H1 (cell line): ENCODE data around the gene STAM. TPM values are rescaled to one million over a fixed set of nuclear protein-coding genes. Genes with fewer than 3 reads are reported as not detected.

Experiments used
- CTCF ChIA-PET: fragments of 300-600 bp; sonication (Branson Sonifier 250); formaldehyde crosslinking; loops from one replicate; lab custom pipeline; 2021; ENCODE audit not compliant: partially characterized antibody; lab: Charles Lee
- POLR2A ChIA-PET: fragments of 300-600 bp; sonication (Branson Sonifier 250); formaldehyde crosslinking; loops from one replicate; lab custom pipeline; 2021; ENCODE audit warnings: inconsistent platforms; ENCODE audit not compliant: partially characterized antibody; lab: Charles Lee
- DNase-seq, 2 experiments: peaks; one replicate each; pipeline versions ENCODE4 v3.0.0 to v3.0.0-alpha.2; 2010 to 2022; ENCODE audit warnings: low spot score in 2 of 2, low read depth in 1 of 2, mixed read lengths in 1 of 2
- FAIRE-seq: peaks from 2 replicates; lab custom pipeline; 2011; peaks lifted over from hg19 to GRCh38; lab: Jason Lieb, UNC
- H2AFZ ChIP-seq: 2 replicates; pipeline ENCODE4 v1.8.1; 2012; ENCODE audit warnings: low read length, inconsistent platforms
- H2AK5ac ChIP-seq: 2 replicates; pipeline ENCODE4 v1.6.1; 2013; ENCODE audit warnings: low read depth, low read length
- H2BK120ac ChIP-seq: replicated peaks from 2 replicates; pipeline ENCODE3; 2013; ENCODE audit warnings: low read depth, low read length, inconsistent platforms
- H2BK12ac ChIP-seq: 2 replicates; pipeline ENCODE4 v1.6.1; 2013; ENCODE audit warnings: low read depth, low read length
- H2BK15ac ChIP-seq: 2 replicates; pipeline ENCODE4 v1.6.1; 2013; ENCODE audit warnings: low read length
- H2BK20ac ChIP-seq: 2 replicates; pipeline ENCODE4 v1.6.1; 2013; ENCODE audit warnings: low read length
- H2BK5ac ChIP-seq: 2 replicates; pipeline ENCODE4 v1.6.1; 2013; ENCODE audit warnings: low read depth, low read length
- H3K14ac ChIP-seq: 2 replicates; pipeline ENCODE4 v1.6.1; 2013; ENCODE audit warnings: inconsistent platforms; ENCODE audit not compliant: insufficient read length
- H3K18ac ChIP-seq: 2 replicates; pipeline ENCODE4 v1.6.1; 2013; ENCODE audit warnings: low read length; ENCODE audit errors: extremely low read depth
- H3K23ac ChIP-seq: 2 replicates; pipeline ENCODE4 v1.6.1; 2013; ENCODE audit warnings: inconsistent platforms; ENCODE audit not compliant: insufficient read length
- H3K23me2 ChIP-seq: 2 replicates; pipeline ENCODE4 v1.6.1; 2013; ENCODE audit warnings: low read depth, low read length
- H3K27ac ChIP-seq: 2 replicates; pipeline ENCODE4 v1.6.1; 2011; ENCODE audit warnings: low read depth, low read length, inconsistent platforms
- H3K27me3 ChIP-seq, 4 experiments: replicated peaks in 1 of 4; 1 replicate in 1 of 4; 2 replicates in 3 of 4; pipeline versions ENCODE4 v1.6.1 to v1.8.1; 2011 to 2013; ENCODE audit warnings: low read length in 3 of 4, mild to moderate bottlenecking in 3 of 4, inconsistent platforms in 2 of 4, mixed read lengths in 2 of 4, moderate library complexity in 1 of 4; ENCODE audit not compliant: control insufficient read depth in 3 of 4, insufficient read depth in 3 of 4; ENCODE audit errors: extremely low read depth in 1 of 4
- H3K36me3 ChIP-seq, 4 experiments: 2 replicates each; pipeline versions ENCODE4 v1.6.1 to v1.8.1; 2011 to 2013; ENCODE audit warnings: mild to moderate bottlenecking in 4 of 4, low read length in 3 of 4, moderate library complexity in 2 of 4, control low read depth in 1 of 4, inconsistent platforms in 1 of 4; ENCODE audit not compliant: insufficient read depth in 4 of 4, control insufficient read depth in 2 of 4
- H3K4ac ChIP-seq: replicated peaks from 2 replicates; pipeline ENCODE3; 2013; ENCODE audit warnings: low read length, low read depth, mixed read lengths, inconsistent platforms; ENCODE audit not compliant: insufficient read length
- H3K4me1 ChIP-seq, 4 experiments: replicated peaks in 1 of 4; 1 replicate in 1 of 4; 2 replicates in 3 of 4; pipeline versions ENCODE4 v1.6.1 to v1.8.1; 2011 to 2013; ENCODE audit warnings: low read length in 3 of 4, inconsistent platforms in 2 of 4, mixed read lengths in 1 of 4; ENCODE audit not compliant: insufficient read depth in 4 of 4, control insufficient read depth in 3 of 4
- H3K4me2 ChIP-seq, 2 experiments: 2 replicates each; pipeline versions ENCODE4 v1.6.1 to v1.8.1; 2011 to 2013; ENCODE audit warnings: low read depth in 2 of 2, low read length in 2 of 2, control low read depth in 1 of 2, inconsistent platforms in 1 of 2, mild to moderate bottlenecking in 1 of 2; ENCODE audit not compliant: insufficient read depth in 1 of 2
- H3K4me3 ChIP-seq, 4 experiments: fragments of 200-600, 300-600 bp in 1 of 4; sonication (generic), shearing (Covaris generic), sonication (Bioruptor Twin) in 1 of 4; 2 replicates each; pipeline versions ENCODE4 v1.5.1 to v1.8.1; 2011 to 2016; ENCODE audit warnings: low read length in 4 of 4, low read depth in 3 of 4, control low read depth in 2 of 4, inconsistent platforms in 2 of 4, mild to moderate bottlenecking in 2 of 4, mixed read lengths in 1 of 4, moderate library complexity in 1 of 4; ENCODE audit not compliant: insufficient read depth in 2 of 4; ENCODE audit errors: extremely low read depth in 1 of 4
- H3K56ac ChIP-seq: replicated peaks from 2 replicates; pipeline ENCODE3; 2013; ENCODE audit warnings: low read depth, mild to moderate bottlenecking, mixed read lengths, low read length, inconsistent platforms; ENCODE audit not compliant: insufficient read length
- H3K79me1 ChIP-seq: 2 replicates; pipeline ENCODE4 v1.6.1; 2013; ENCODE audit warnings: low read depth, low read length, control low read depth
- H3K79me2 ChIP-seq, 2 experiments: 2 replicates each; pipeline versions ENCODE4 v1.6.1 to v1.8.1; 2012 to 2013; ENCODE audit warnings: low read length in 2 of 2, mild to moderate bottlenecking in 2 of 2, inconsistent platforms in 1 of 2; ENCODE audit not compliant: insufficient read depth in 2 of 2, control insufficient read depth in 1 of 2
- H3K9ac ChIP-seq, 4 experiments: replicated peaks in 1 of 4; 1 replicate in 1 of 4; 2 replicates in 3 of 4; pipeline versions ENCODE4 v1.6.1 to v1.8.1; 2011 to 2013; ENCODE audit warnings: low read depth in 3 of 4, low read length in 3 of 4, control low read depth in 2 of 4, mild to moderate bottlenecking in 2 of 4, moderate library complexity in 2 of 4, inconsistent platforms in 1 of 4; ENCODE audit errors: extremely low read depth in 1 of 4
- H3K9me3 ChIP-seq, 2 experiments: 2 replicates each; pipeline versions ENCODE4 v1.6.1 to v1.8.1; 2012 to 2013; ENCODE audit warnings: mild to moderate bottlenecking in 2 of 2, moderate library complexity in 2 of 2, control low read depth in 1 of 2, inconsistent platforms in 1 of 2, low read depth in 1 of 2, low read length in 1 of 2, mixed read lengths in 1 of 2; ENCODE audit not compliant: insufficient read depth in 2 of 2
- H4K20me1 ChIP-seq, 2 experiments: replicated peaks in 1 of 2; 2 replicates each; pipeline versions ENCODE3 to v1.8.1; 2011 to 2013; ENCODE audit warnings: inconsistent platforms in 2 of 2, low read length in 2 of 2, mild to moderate bottlenecking in 1 of 2; ENCODE audit not compliant: insufficient read depth in 2 of 2, control insufficient read depth in 1 of 2
- H4K5ac ChIP-seq: 2 replicates; pipeline ENCODE4 v1.6.1; 2013; ENCODE audit warnings: low read length, low read depth, mixed read lengths, inconsistent platforms; ENCODE audit not compliant: insufficient read length
- H4K8ac ChIP-seq: 2 replicates; pipeline ENCODE4 v1.8.0; 2013; ENCODE audit warnings: mild to moderate bottlenecking, moderate library complexity, low read length, inconsistent platforms; ENCODE audit not compliant: insufficient read depth; ENCODE audit errors: extremely low read depth
- H4K91ac ChIP-seq: replicated peaks from 2 replicates; pipeline ENCODE3; 2013; ENCODE audit warnings: low read length, mixed read lengths, inconsistent platforms; ENCODE audit not compliant: insufficient read length
- ASH2L ChIP-seq: fragments of 200-600, 300-600 bp; sonication (generic); IDR thresholded peaks from one replicate; pipeline ENCODE4 v1.7.1; 2017; ENCODE audit warnings: low read length
- MAFK ChIP-seq: IDR thresholded peaks from 2 replicates; pipeline ENCODE4 v1.6.1; 2012; ENCODE audit warnings: low read depth, mild to moderate bottlenecking, improper control_type of control experiment, low read length
- RXRA ChIP-seq: IDR thresholded peaks from 2 replicates; pipeline ENCODE4 v1.6.1; 2011; ENCODE audit warnings: low read depth, mild to moderate bottlenecking, low read length, moderate library complexity; ENCODE audit not compliant: insufficient read depth
- SIRT6 ChIP-seq: IDR thresholded peaks from one replicate; pipeline ENCODE4 v1.7.1; 2012; ENCODE audit warnings: low read length, inconsistent platforms
- WGBS, 2 experiments: shearing (Covaris generic) in 1 of 2; methylation state at CpG; one replicate each; pipeline versions ENCODE4 v1.1.6 to v1.1.7; 2013 to 2015; ENCODE audit warnings: low lambda C conversion rate in 2 of 2, mixed read lengths in 2 of 2, inconsistent platforms in 1 of 2, low coverage in 1 of 2, missing lambda C conversion rate in 1 of 2; ENCODE audit not compliant: insufficient replicate concordance in 2 of 2, insufficient coverage in 1 of 2, insufficient read length in 1 of 2; ENCODE audit errors: extremely low coverage in 1 of 2, missing lambda C conversion rate in 1 of 2; 5-methylcytosine and 5-hydroxymethylcytosine counted together
- polyA plus RNA-seq, 7 experiments: library from polyadenylated mRNA; depleted of rRNA in 3 of 7; stranded (reverse) in 5 of 7; unstranded in 2 of 7; fragments of >200 nt in 5 of 7; fragments of 200-250 nt in 2 of 7; gene quantifications; 1 replicate in 5 of 7; 2 replicates in 1 of 7; 4 replicates in 1 of 7; pipeline versions ENCODE4 v1.2.1 to v1.2.3, GENCODE V29; 2011 to 2013; ENCODE audit warnings: missing spikeins in 2 of 7, mixed read lengths in 2 of 7
- total RNA-seq: library from RNA; stranded (reverse); fragmentation: NEBNext Ultra II Directional; extraction: Animal tissue kit (Norgen Biotek cat#: 25700); gene quantifications from 2 replicates; pipeline ENCODE4 v1.2.1, GENCODE V29; 2021
- TF ChIP-seq, protein P1 (sequence below): IDR thresholded peaks from 2 replicates; pipeline ENCODE4 v1.6.1; 2011; ENCODE audit warnings: low read depth, mild to moderate bottlenecking, low read length; ENCODE audit not compliant: insufficient read depth
- TF ChIP-seq, protein P2 (sequence below), 3 experiments: IDR thresholded peaks; 1 replicate in 2 of 3; 2 replicates in 1 of 3; pipeline versions ENCODE4 v1.5.1 to v1.6.1; 2011; ENCODE audit warnings: low read length in 3 of 3, mild to moderate bottlenecking in 3 of 3, inconsistent platforms in 2 of 3, low read depth in 1 of 3, moderate library complexity in 1 of 3; ENCODE audit not compliant: insufficient read depth in 1 of 3; ENCODE audit errors: control extremely low read depth in 1 of 3

STAM gene
- total and polyA plus RNA-seq, 2 of the 8 experiments (the other 6 are each of a cell fraction or from before 2014, with no cell fraction given), result 22.0 to 27.8 TPM

DNA sequence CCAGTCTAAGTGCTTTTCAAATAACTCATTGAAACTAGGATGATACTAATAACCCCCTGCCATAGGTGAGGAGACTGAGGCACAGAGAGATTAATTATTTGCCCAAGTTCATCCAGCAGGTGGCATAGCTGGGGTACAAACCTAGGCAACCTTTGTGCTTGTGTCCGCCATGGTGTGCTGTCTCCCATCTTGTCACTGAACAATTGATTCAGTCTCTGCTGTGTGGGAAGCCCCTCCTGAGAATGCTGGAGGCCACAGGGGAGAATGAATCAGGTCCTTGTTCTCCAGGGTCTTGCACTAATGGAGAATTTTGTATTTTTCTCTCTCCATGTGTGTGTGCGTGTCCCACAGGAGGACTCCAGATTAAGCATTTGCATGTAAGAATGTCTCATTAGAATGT is 92.3 kb downstream of the STAM start:
- H3K27ac ChIP-seq, result no peak overlapping the region
- no peaks in the 10 kb centered on the region for H3K36me3 ChIP-seq
- H4K91ac ChIP-seq, result no peak overlapping the region
- no peak overlapping the region for H3K14ac ChIP-seq
- 90% methylated on average over 2 of the region's 2 CpGs; no CpG with 5 or more reads in 1 of the 2 experiments for WGBS, 2 experiments
- ChIA-PET CTCF (interaction anchor here (0.8 to 2.0 kb wide), 15 partner anchors 8 to 480 kb away, joined by 3 to 7 read pairs (median 3); partner anchors contain the start of gene STAM), POLR2A (no interaction called here)
- no peak overlapping the region for H2BK20ac ChIP-seq
- no peak overlapping the region for H2BK12ac ChIP-seq
- no peak overlapping the region for H2AFZ ChIP-seq
- no peak overlapping the region for H3K4me3 ChIP-seq
- no peak for FAIRE-seq
- H3K4me1 ChIP-seq, result no peaks in the 10 kb centered on the region
- no peaks in the 10 kb centered on the region for H3K9me3 ChIP-seq
- H3K23ac ChIP-seq, result no peak overlapping the region
- no peaks in the 10 kb centered on the region for H3K79me2 ChIP-seq
- H3K79me1 ChIP-seq, result no peaks in the 10 kb centered on the region
- no peak overlapping the region for H2BK5ac ChIP-seq
- no peaks in the 10 kb centered on the region for H4K20me1 ChIP-seq
- peak in 1 of 2 experiments; percentile 38 for DNase-seq
- no peaks in the 10 kb centered on the region for H3K27me3 ChIP-seq
- no peak overlapping the region for H2AK5ac ChIP-seq
- no peaks in the 10 kb centered on the region for H3K23me2 ChIP-seq
- H4K5ac ChIP-seq, result no peak overlapping the region
- H2BK15ac ChIP-seq, result no peak overlapping the region
- no peak overlapping the region for H3K4ac ChIP-seq
- no peak overlapping the region for H3K18ac ChIP-seq
- H3K4me2 ChIP-seq, result no peak overlapping the region
- no peak overlapping the region for H3K56ac ChIP-seq
- no peak overlapping the region for H3K9ac ChIP-seq
- no peak overlapping the region for H2BK120ac ChIP-seq
- H4K8ac ChIP-seq, result no peak overlapping the region
- TF ChIP-seq RXRA (no peak), ASH2L (no peak), MAFK (no peak), SIRT6 (no peak)
- TF ChIP-seq, protein P1, sequence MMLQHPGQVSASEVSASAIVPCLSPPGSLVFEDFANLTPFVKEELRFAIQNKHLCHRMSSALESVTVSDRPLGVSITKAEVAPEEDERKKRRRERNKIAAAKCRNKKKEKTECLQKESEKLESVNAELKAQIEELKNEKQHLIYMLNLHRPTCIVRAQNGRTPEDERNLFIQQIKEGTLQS, result no peak
- TF ChIP-seq, protein P2, sequence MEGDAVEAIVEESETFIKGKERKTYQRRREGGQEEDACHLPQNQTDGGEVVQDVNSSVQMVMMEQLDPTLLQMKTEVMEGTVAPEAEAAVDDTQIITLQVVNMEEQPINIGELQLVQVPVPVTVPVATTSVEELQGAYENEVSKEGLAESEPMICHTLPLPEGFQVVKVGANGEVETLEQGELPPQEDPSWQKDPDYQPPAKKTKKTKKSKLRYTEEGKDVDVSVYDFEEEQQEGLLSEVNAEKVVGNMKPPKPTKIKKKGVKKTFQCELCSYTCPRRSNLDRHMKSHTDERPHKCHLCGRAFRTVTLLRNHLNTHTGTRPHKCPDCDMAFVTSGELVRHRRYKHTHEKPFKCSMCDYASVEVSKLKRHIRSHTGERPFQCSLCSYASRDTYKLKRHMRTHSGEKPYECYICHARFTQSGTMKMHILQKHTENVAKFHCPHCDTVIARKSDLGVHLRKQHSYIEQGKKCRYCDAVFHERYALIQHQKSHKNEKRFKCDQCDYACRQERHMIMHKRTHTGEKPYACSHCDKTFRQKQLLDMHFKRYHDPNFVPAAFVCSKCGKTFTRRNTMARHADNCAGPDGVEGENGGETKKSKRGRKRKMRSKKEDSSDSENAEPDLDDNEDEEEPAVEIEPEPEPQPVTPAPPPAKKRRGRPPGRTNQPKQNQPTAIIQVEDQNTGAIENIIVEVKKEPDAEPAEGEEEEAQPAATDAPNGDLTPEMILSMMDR (IDR thresholded peaks at IDR 0.05; ENCODE audit: control extremely low read depth in 1 of 3, insufficient read depth in 1 of 3, low read depth in 1 of 3, low read length in 3 of 3), result 0 out of 4 replicates have a peak, but pooled peaks of 1 of the 3 experiments have one; percentile 8
